GM19099 (cell line): Measurements from ENCODE around the gene PLXNA2.

Experiments used
- POLR2A ChIP-seq: IDR thresholded peaks from 3 replicates; pipeline ENCODE4 v1.6.1; 2011; ENCODE audit warnings: low read depth; ENCODE audit not compliant: insufficient read length; ENCODE audit errors: extremely low read depth

The PLXNA2 gene

GRCh38 chr1:208194944-208195343 lies 49.2 kb downstream of the PLXNA2 start:
- no peak for TF ChIP-seq POLR2A

GRCh38 chr1:208192995-208193394 lies 51.2 kb downstream of the PLXNA2 start:
- no peak for TF ChIP-seq POLR2A

- no peak for TF ChIP-seq POLR2A
Observed at GRCh38 chr1:208190784-208191183, 53.4 kb downstream of the PLXNA2 start.

- TF ChIP-seq POLR2A: no peak
Observed at GRCh38 chr1:208189716-208190115, 54.5 kb downstream of the PLXNA2 start.

GRCh38 chr1:208189183-208189582 lies 55.0 kb downstream of the PLXNA2 start:
- TF ChIP-seq POLR2A: no peak

GRCh38 chr1:208188607-208189006 lies 55.6 kb downstream of the PLXNA2 start:
- no peak for TF ChIP-seq POLR2A

GRCh38 chr1:208187499-208188041 lies 56.6 kb downstream of the PLXNA2 start:
- no peak for TF ChIP-seq POLR2A

GRCh38 chr1:208185801-208186231 lies 58.4 kb downstream of the PLXNA2 start:
- TF ChIP-seq POLR2A: no peak

GRCh38 chr1:208184966-208185654 lies 59.1 kb downstream of the PLXNA2 start:
- TF ChIP-seq POLR2A: no peak

- TF ChIP-seq POLR2A: no peak
Observed at GRCh38 chr1:208183977-208184911, 59.9 kb downstream of the PLXNA2 start.

GRCh38 chr1:208182880-208183645 lies 61.1 kb downstream of the PLXNA2 start:
- TF ChIP-seq POLR2A: no peak

GRCh38 chr1:208181364-208181763 lies 62.8 kb downstream of the PLXNA2 start:
- TF ChIP-seq POLR2A: no peak

- no peak for TF ChIP-seq POLR2A
Observed at GRCh38 chr1:208180421-208180820, 63.8 kb downstream of the PLXNA2 start.

- TF ChIP-seq POLR2A: no peak
Observed at GRCh38 chr1:208179961-208180409, 64.2 kb downstream of the PLXNA2 start.
